PFSK-1 (cell line): ENCODE measurements around the gene ELP5.

Experiments used
- FOXP2 ChIP-seq: optimal IDR thresholded peaks from 2 replicates; pipeline ENCODE3; 2011; ENCODE audit warnings: borderline replicate concordance, control low read depth, inconsistent platforms; ENCODE audit not compliant: insufficient read depth; ENCODE audit errors: extremely low read length, extremely low read depth
- POLR2AphosphoS5 ChIP-seq: IDR thresholded peaks from 2 replicates; pipeline ENCODE4 v1.6.1; 2012; ENCODE audit warnings: low read depth, mild to moderate bottlenecking, control low read depth, low read length, moderate library complexity
- SIN3A ChIP-seq: IDR thresholded peaks from 2 replicates; pipeline ENCODE4 v1.6.1; 2012; ENCODE audit warnings: mild to moderate bottlenecking, low read length, moderate library complexity, borderline replicate concordance; ENCODE audit not compliant: insufficient read depth
- TAF1 ChIP-seq: IDR thresholded peaks from 2 replicates; pipeline ENCODE4 v1.6.1; 2012; ENCODE audit warnings: low read length, control low read depth, borderline replicate concordance; ENCODE audit not compliant: insufficient read depth
- TF ChIP-seq, protein P1 (sequence below), 2 experiments: IDR thresholded peaks; 2 replicates each; pipeline versions ENCODE4 v1.6.1 to v1.8.0; 2011 to 2012; ENCODE audit warnings: low read depth in 2 of 2, low read length in 2 of 2, control low read depth in 1 of 2, inconsistent platforms in 1 of 2, mild to moderate bottlenecking in 1 of 2, moderate library complexity in 1 of 2; ENCODE audit not compliant: insufficient read depth in 1 of 2

The ELP5 gene

GRCh38 chr17:7216242-7217112, 35.5 kb upstream of the ELP5 start:
- TF ChIP-seq TAF1 (0 out of 2 replicates have a peak, but pooled peaks have one; percentile 14), POLR2AphosphoS5 (no peak)

GRCh38 chr17:7217113-7217987, 34.7 kb upstream of the ELP5 start:
- TF ChIP-seq TAF1 = no peak
- no peak for TF ChIP-seq SIN3A
- no peak for TF ChIP-seq FOXP2
- TF ChIP-seq, protein P1, sequence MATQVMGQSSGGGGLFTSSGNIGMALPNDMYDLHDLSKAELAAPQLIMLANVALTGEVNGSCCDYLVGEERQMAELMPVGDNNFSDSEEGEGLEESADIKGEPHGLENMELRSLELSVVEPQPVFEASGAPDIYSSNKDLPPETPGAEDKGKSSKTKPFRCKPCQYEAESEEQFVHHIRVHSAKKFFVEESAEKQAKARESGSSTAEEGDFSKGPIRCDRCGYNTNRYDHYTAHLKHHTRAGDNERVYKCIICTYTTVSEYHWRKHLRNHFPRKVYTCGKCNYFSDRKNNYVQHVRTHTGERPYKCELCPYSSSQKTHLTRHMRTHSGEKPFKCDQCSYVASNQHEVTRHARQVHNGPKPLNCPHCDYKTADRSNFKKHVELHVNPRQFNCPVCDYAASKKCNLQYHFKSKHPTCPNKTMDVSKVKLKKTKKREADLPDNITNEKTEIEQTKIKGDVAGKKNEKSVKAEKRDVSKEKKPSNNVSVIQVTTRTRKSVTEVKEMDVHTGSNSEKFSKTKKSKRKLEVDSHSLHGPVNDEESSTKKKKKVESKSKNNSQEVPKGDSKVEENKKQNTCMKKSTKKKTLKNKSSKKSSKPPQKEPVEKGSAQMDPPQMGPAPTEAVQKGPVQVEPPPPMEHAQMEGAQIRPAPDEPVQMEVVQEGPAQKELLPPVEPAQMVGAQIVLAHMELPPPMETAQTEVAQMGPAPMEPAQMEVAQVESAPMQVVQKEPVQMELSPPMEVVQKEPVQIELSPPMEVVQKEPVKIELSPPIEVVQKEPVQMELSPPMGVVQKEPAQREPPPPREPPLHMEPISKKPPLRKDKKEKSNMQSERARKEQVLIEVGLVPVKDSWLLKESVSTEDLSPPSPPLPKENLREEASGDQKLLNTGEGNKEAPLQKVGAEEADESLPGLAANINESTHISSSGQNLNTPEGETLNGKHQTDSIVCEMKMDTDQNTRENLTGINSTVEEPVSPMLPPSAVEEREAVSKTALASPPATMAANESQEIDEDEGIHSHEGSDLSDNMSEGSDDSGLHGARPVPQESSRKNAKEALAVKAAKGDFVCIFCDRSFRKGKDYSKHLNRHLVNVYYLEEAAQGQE (IDR thresholded peaks at IDR 0.05; ENCODE audit: insufficient read depth in 1 of 2, low read depth in 2 of 2, low read length in 2 of 2) = no peak
- TF ChIP-seq POLR2AphosphoS5 = no peak

DNA sequence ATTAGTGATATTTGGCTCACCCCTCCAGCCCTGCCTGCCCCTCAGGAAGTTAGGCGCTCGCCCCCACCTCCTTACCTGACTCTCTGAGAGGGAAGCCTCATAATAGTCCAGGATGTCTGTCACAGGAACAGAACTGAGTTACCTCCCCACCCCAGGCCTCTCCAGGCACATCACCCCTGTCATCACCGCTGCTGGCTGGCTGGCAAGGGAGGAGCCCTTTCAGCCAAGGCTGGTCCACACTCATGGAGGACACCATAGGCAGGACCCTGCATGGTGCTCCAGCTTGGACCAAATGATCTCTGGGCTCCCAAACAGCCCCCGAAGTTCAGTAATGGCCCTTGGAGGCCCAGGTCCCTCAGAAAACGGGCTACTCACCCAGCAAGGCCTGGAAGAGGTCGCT, 33.8 kb upstream of the ELP5 start:
- TF ChIP-seq FOXP2 (no peak), SIN3A (no peak), POLR2AphosphoS5 (no peak), TAF1 (no peak)
- TF ChIP-seq, protein P1 (IDR thresholded peaks at IDR 0.05; ENCODE audit: insufficient read depth in 1 of 2, low read depth in 2 of 2, low read length in 2 of 2) = no peak

DNA sequence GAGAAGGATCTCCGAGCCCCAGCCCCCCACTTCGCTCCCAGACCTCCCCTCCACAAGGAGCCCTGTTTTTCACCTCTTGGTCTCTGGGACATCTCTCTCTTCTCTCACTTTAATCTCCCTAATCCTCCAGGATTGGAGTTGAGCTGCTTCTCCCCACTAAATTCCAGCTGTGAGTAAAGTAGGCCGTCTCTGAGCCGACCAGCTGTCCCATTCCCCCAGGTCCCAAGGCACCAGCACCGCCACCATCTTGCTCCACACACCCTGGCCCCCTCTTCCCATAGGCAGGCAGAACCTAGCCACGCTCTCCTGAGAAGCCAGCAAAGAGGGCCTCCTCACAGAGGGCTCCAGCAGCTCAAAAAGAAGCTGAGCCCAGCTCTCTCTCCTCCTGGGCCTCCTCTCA, 33.3 kb upstream of the ELP5 start:
- no peak for TF ChIP-seq TAF1
- TF ChIP-seq, protein P1 (IDR thresholded peaks at IDR 0.05; ENCODE audit: insufficient read depth in 1 of 2, low read depth in 2 of 2, low read length in 2 of 2) = no peak
- no peak for TF ChIP-seq SIN3A
- TF ChIP-seq POLR2AphosphoS5 = no peak
- no peak for TF ChIP-seq FOXP2

DNA sequence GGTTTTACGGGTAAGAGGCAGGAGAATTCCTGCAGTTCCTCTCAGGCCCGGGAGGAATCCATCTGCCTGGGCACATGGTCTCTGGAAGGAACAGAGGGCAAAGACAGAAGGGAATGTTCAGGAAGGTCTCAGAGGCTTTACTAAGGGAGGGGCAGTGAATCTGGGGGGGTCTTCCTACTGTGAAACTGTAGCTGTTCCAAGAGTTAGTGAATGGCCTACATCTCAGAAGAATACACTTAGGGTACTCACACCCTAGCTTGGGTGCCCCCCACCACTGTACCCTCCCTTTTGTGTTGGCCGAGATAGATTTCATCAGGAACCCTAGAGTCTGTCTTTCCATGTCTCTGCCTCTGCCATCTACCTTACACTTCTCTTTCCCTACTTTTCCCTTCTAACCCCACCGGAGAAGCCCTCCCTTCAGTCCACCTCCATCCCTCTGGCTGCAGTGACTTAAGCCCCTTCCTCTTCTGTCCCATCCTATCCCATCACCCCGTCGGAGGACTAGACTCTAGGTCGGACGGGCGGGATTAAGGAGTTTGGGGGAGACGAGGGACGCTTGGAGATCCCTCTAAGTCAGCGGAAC, 32.7 kb upstream of the ELP5 start:
- TF ChIP-seq SIN3A (no peak), POLR2AphosphoS5 (no peak), TAF1 (no peak), FOXP2 (no peak)
- TF ChIP-seq, protein P1 (IDR thresholded peaks at IDR 0.05; ENCODE audit: insufficient read depth in 1 of 2, low read depth in 2 of 2, low read length in 2 of 2) = no peak
